ENCODE data around the gene CMTM6. TPM values are rescaled to one million over a fixed set of nuclear protein-coding genes. Genes with fewer than 3 reads are reported as not detected.
"Not testable (repeated sequence)": the region's sequence is repeated elsewhere in the genome, so short reads cannot be mapped to it uniquely, and the experiment has no call there.

Gene CMTM6
- total RNA-seq, 1 donor from 2014 or later: 90.1 TPM

DNA sequence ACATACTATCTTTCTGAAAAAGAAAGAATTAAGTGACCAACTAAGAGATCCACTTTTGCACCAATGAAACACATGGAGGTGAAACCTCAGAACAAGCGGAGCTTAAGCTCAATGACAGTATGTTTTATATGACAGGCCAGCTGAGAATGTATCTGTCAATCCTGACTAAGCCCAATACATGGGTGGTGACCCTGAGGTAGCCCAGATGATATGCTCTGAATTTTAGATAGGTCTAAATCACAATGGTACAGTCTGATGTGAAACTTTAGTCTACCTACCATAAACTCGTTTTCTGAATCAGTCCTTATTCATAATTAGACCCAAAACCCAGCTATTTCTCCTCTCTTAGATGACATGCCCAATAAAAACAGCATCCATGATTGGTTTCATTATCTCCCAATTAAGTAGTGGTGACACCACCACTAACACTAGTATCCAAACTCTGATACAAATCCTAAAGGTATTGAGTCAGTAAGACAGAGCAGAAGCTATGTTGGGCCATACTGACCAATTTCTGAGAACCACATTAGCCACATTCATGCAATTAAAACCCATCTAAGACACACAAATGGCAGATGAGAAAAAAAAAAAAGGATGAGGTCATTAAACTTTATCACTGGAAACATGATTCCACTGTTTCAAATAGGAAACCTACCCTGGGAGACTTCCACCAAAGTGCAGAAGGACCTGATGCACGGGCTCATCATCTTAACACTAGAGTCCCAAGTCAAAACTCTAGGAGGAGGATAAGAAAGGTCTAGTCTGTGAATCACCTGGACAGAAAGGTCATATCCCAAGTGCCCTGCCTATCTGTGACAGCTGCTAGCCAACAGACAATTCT lies 20.6 kb downstream of the CMTM6 start:
- CTCF ChIA-PET: interaction anchor here (6.4 kb wide), 1 partner anchor 13 kb away, joined by 43 read pairs; no protein-coding TSS in a partner anchor
- peak overlapping the region; percentile 22 for H3K27ac Mint-ChIP-seq
- intact Hi-C loops (cut with micrococcal nuclease): no loop called here

DNA sequence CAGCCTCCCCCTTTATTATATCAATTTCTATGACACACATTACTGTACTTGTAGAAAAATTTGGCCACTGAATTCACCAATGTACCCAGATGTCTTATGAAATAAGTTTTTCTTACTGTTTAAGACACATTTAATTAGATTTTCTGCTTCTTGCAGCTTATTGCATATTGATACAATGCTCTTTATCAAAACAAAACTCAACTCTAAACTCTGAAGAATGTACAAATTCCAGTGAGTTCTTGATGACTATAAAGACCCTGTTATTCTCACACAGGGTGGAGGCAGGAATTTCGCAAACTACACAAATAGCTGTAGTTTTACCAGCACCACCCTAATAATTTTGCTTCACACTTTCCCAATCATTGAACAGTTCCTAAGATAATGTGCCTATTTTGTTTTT lies 22.0 kb downstream of the CMTM6 start:
- ChIA-PET CTCF (interaction anchor here (6.4 kb wide), 1 partner anchor 12 kb away, joined by 43 read pairs; no protein-coding TSS in a partner anchor), POLR2A (interaction anchor here (1.0 kb wide), 1 partner anchor 20 kb away, joined by 6 read pairs; no protein-coding TSS in a partner anchor)
- DNase-seq: no peak
- Mint-ChIP-seq H3K27me3 (no peaks in the 10 kb centered on the region), H3K4me1 (peaks cover 67% of the 10 kb centered on the region), H3K9me3 (peaks cover 3% of the 10 kb centered on the region), H3K4me3 (no peak overlapping the region), H3K27ac (no peak overlapping the region), H3K36me3 (ENCODE audit: low read depth) (peaks cover 76% of the 10 kb centered on the region)
- ATAC-seq (ENCODE audit: low read depth): no peak
- intact Hi-C loops (cut with micrococcal nuclease): no loop called here
- TF ChIP-seq, protein P1, sequence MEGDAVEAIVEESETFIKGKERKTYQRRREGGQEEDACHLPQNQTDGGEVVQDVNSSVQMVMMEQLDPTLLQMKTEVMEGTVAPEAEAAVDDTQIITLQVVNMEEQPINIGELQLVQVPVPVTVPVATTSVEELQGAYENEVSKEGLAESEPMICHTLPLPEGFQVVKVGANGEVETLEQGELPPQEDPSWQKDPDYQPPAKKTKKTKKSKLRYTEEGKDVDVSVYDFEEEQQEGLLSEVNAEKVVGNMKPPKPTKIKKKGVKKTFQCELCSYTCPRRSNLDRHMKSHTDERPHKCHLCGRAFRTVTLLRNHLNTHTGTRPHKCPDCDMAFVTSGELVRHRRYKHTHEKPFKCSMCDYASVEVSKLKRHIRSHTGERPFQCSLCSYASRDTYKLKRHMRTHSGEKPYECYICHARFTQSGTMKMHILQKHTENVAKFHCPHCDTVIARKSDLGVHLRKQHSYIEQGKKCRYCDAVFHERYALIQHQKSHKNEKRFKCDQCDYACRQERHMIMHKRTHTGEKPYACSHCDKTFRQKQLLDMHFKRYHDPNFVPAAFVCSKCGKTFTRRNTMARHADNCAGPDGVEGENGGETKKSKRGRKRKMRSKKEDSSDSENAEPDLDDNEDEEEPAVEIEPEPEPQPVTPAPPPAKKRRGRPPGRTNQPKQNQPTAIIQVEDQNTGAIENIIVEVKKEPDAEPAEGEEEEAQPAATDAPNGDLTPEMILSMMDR (IDR thresholded peaks at IDR 0.05): no peak

More for the DNA sequence above, 20.6 kb downstream of the CMTM6 start:
- POLR2A ChIA-PET: no interaction called here
- Mint-ChIP-seq H3K36me3 (ENCODE audit: low read depth) (peaks cover 81% of the 10 kb centered on the region), H3K4me3 (no peak overlapping the region), H3K4me1 (peaks cover 66% of the 10 kb centered on the region), H3K9me3 (peaks cover 3% of the 10 kb centered on the region), H3K27me3 (no peaks in the 10 kb centered on the region)
- TF ChIP-seq, protein P1 (IDR thresholded peaks at IDR 0.05): no peak
- ATAC-seq (ENCODE audit: low read depth) (no peak), DNase-seq (no peak)

DNA sequence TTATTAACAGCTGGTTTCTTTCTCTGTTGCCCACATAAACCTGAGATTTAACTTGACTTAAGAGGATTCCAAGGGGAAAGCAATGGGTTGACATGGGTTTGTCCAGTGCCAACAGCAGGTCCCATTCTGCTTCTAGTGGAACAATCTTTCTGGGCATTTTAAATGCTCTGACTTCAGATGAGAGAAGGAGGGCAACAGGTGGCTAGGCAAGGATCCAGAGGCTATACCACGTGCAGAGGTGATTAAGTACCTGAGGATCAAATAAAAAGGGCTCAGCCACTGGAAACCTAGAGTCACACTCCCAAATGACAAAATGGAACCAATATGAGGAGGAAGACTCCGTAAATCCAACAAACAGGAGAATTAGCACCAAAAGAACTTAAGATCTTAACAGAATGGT lies 28.5 kb downstream of the CMTM6 start:
- POLR2A ChIA-PET: interaction anchor here (0.5 to 0.6 kb wide), 2 partner anchors 16 to 1075 kb away, joined by 3 to 5 read pairs; no protein-coding TSS in a partner anchor
- peaks cover 75% of the 10 kb centered on the region for H3K36me3 Mint-ChIP-seq (ENCODE audit: low read depth)
- intact Hi-C loops (cut with micrococcal nuclease): no loop called here
- no peaks in the 10 kb centered on the region for H3K27me3 Mint-ChIP-seq
- ATAC-seq (ENCODE audit: low read depth): no peak
- peaks cover 3% of the 10 kb centered on the region for H3K9me3 Mint-ChIP-seq
- DNase-seq: no peak
- CTCF ChIA-PET: interaction anchor here (1.0 to 2.0 kb wide), 2 partner anchors 34 to 99 kb away, joined by 3 to 5 read pairs; no protein-coding TSS in a partner anchor
- no peak overlapping the region for H3K4me3 Mint-ChIP-seq
- H3K4me1 Mint-ChIP-seq: peaks cover 59% of the 10 kb centered on the region
- H3K27ac Mint-ChIP-seq: no peak overlapping the region
- TF ChIP-seq, protein P1 (IDR thresholded peaks at IDR 0.05): no peak

DNA sequence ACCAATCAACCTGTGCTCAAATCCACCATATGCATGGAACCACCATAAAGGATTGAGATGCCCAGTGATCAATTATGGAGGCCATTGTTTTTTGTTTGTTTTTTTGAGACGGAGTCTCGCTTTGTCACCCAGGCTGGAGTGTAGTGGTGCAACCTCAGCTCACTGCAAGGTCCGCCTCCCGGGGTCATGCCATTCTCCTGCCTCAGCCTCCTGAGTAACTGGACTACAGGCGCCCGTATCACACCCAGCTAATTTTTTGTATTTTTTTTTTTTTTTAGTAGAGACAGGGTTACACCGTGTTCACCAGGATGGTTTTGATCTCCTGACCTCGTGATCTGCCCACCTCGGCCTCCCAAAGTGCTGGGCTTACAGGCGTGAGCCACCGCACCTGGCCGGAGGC lies 30.5 kb downstream of the CMTM6 start:
- intact Hi-C loops (cut with micrococcal nuclease); ATAC-seq (ENCODE audit: low read depth); POLR2A ChIA-PET; H3K27ac Mint-ChIP-seq; H3K4me3 Mint-ChIP-seq; DNase-seq; H3K27me3 Mint-ChIP-seq; H3K9me3 Mint-ChIP-seq: not testable (repeated sequence)
- CTCF ChIA-PET: interaction anchor here (6.8 kb wide), 1 partner anchor 99 kb away, joined by 174 read pairs; no protein-coding TSS in a partner anchor
- Mint-ChIP-seq H3K36me3 (ENCODE audit: low read depth) (peaks cover 66% of the 10 kb centered on the region), H3K4me1 (peaks cover 64% of the 10 kb centered on the region)

DNA sequence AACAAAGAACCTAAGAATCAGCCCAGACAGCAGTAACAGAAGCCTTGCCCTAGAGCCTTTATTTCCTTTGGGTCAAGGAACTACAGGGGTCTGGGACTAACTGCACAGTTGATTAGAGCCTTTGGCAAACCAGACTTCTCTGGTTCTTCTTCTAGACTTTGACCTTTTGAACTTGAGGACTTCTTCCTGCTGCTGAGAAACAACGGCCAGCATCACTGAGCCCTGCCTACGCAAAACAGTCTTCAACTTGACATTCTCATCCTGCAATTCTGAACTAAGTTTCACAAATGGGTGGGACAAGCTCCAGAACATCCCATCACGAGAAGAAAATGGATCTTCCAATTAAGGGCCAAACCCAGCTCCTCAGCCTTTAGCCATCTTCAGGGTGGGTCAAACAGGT lies 31.4 kb downstream of the CMTM6 start:
- CTCF ChIA-PET: interaction anchor here (2.1 to 6.8 kb wide), 3 partner anchors 51 to 174 kb away, joined by 4 to 174 read pairs (median 49); no protein-coding TSS in a partner anchor
- TF ChIP-seq, protein P1 (IDR thresholded peaks at IDR 0.05): no peak
- Mint-ChIP-seq H3K4me3 (no peak overlapping the region), H3K27me3 (no peaks in the 10 kb centered on the region), H3K4me1 (peaks cover 63% of the 10 kb centered on the region), H3K36me3 (ENCODE audit: low read depth) (peaks cover 60% of the 10 kb centered on the region), H3K27ac (peak overlapping the region; percentile 53), H3K9me3 (no peaks in the 10 kb centered on the region)
- no peak for ATAC-seq (ENCODE audit: low read depth)
- POLR2A ChIA-PET: interaction anchor here (1.0 to 4.6 kb wide), 2 partner anchors 30 to 80 kb away, joined by 5 to 21 read pairs; partner anchors contain the start of gene CMTM7
- intact Hi-C loops (cut with micrococcal nuclease): loop anchor here (2.0 kb wide), 1 partner anchor 32 kb away; the partner anchor contains the start of gene CMTM6
- DNase-seq: no peak

Data from activated B cell treated with CpG ODN at 0.5 μM for 24 hours (primary cell).